GM20431 (cell line): ENCODE data around the gene TYMP.
"Not testable (repeated sequence)": the region's sequence is repeated elsewhere in the genome, so short reads cannot be mapped to it uniquely, and the experiment has no call there.

ENCODE experiments used
- in situ Hi-C: fragments of 300-500 bp; cut with MseI, MboI; formaldehyde crosslinking; loops from one replicate; pipeline ENCODE4 v1.15.0; 2020; ENCODE audit warnings: low sequenced_read_pairs; ENCODE audit not compliant: unreplicated experiment

The TYMP gene

GRCh38 chr22:50542416-50542927 is 12.7 kb upstream of the TYMP start:
- in situ Hi-C loops: no loop called here

GRCh38 chr22:50541667-50542026 is 11.8 kb upstream of the TYMP start:
- in situ Hi-C loops: not testable (repeated sequence)

DNA sequence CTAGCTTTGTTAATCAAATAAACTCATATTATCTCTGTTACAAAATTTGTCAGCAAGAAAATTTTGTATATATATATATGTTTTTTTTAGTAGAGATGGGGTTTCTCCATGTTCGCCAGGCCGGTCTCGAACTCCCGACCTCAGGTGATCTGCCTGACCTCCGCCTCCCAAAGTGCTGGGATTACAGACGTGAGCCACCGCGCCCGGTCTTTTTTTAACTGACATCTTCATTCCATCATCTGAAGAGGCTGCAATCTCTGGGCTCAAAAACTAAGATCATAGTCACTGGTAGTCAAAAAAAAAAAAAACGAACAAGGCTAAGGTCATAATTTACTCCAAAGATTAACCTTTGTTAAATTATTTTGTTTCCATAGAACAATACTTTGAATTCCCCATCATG is 10.6 kb upstream of the TYMP start:
- in situ Hi-C loops: no loop called here

DNA sequence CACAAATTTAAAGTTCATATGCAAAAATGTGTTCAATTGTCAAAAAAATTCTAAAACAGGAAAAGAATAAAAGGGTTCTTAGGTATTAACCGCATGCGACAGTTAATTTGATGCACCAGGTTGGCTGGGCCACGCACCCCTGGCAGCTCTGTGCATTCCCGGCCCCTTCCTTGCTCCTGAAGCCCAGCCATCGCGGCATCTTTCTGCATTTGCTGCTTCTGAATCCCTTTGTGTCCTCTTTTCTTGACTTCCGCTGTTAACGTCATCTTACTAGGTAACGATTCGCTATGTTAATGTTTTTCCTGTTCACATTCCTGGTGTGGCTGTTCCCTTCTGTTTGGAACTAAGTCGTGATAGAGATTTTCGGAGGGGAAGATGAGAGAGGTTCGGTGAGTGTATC is 8.0 kb upstream of the TYMP start:
- in situ Hi-C loops: no loop called here

DNA sequence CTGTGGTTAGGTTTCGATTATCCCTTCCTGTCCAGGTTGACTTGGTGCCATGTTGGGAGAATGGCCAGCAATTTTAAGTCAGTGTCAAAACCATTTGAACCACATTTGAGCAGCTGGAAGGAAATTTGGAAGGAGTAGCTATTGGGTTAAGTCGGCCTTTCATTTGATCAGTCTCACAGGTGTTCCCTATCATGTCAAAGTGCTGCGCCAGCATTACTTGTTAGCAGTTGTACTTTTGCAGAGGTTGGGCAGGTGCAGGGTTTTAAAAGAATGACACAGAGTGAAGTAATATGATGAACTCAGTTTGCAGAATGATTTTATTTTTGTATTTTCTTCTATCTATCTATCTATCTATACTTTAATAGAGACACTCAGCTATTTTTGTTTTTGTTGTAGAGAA is 6.4 kb upstream of the TYMP start:
- in situ Hi-C loops: no loop called here

DNA sequence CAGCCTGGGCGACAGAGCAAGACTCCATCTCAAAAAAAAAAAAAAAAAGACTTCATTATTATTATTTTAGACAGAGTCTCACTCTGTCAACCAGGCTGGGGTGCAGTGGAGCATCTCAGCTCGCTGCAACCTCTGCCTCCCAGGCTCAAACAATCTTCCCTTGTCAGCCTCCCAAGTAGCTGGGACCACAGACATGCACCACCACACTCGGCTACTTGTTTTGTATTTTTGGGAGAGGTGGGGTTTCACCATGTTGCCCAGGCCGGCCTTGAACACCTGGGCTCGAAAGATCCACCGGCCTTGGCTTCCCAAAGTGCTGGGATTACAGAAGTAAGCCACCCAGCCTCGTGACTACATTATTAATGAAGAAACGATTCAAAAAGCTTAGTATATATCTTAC is 5.3 kb upstream of the TYMP start:
- in situ Hi-C loops: no loop called here

GRCh38 chr22:50533856-50534711 is 4.3 kb upstream of the TYMP start:
- in situ Hi-C loops: not testable (repeated sequence)

- in situ Hi-C loops: no loop called here
Observed at GRCh38 chr22:50532824-50533796, 3.3 kb upstream of the TYMP start.

- in situ Hi-C loops: no loop called here
Observed at GRCh38 chr22:50531962-50532674, 2.3 kb upstream of the TYMP start.

- in situ Hi-C loops: no loop called here
Observed at GRCh38 chr22:50531546-50531961, 1.7 kb upstream of the TYMP start.

GRCh38 chr22:50530877-50531545 is 1.2 kb upstream of the TYMP start:
- in situ Hi-C loops: no loop called here

- in situ Hi-C loops: no loop called here
Observed at GRCh38 chr22:50530580-50530876, 716 bp upstream of the TYMP start.

DNA sequence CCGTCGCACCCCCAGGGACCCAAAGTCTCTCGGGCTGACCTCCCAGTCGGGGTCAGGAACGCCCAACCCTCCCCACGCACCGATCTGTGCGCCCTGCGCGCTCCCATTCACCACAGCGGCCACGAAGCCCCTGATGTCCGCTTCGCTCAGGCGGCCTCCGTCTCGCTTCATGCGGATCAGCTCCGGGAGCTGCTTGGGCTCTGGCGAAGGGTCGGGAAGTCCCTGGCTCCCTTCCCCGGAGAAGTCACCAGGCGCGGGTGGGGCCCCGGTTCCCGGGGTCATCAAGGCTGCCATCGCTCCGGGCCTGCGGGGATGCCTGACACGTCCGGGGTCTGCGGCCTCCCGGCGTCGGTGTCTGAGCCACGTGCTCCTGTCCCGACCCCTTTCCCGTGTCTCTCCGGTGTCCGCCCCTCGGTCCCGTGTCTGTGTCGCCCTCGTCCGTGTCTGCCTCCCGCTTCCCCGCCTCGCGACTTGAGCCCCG is 356 bp downstream of the TYMP start:
- in situ Hi-C loops: no loop called here

DNA sequence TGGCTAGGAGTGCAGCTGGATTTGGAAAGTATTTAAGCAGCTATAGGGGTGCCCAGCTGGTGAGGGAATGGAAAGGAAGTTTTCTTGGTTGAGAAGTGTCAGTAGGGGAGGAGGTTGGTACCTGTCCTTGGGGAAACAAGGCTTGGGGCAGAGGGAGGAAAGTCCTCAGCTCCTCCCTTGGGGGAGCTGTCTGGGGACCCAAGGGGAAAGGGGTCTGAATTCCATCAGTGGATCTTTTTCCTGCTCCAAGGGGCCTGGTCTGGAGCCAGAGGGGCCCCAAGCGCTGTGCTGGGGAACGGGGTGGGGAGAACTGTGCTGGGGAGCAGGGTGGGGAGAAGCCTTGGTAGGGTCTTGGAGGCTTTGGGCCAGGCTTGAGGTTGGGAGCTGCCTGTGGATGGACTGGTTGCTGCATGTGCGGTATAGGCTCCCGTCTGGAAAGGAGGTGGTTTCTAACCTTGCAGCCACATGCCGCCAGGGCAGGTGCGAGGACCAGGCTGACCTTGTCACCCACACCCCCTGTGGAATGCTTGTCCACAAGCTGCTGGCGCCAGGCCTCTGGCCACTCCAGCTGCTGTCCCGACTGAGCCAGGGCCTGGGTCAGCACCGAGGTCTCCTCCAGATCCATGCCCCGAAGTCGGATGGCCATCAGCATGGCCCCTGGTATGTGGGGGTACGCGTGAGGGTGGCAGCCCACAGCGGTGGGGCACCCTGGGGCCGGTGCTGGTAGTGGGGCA is 963 bp downstream of the TYMP start:
- in situ Hi-C loops: no loop called here

- in situ Hi-C loops: no loop called here
Observed at GRCh38 chr22:50527921-50528681, 1.7 kb downstream of the TYMP start.

- in situ Hi-C loops: no loop called here
Observed at GRCh38 chr22:50526834-50527801, 2.7 kb downstream of the TYMP start.

DNA sequence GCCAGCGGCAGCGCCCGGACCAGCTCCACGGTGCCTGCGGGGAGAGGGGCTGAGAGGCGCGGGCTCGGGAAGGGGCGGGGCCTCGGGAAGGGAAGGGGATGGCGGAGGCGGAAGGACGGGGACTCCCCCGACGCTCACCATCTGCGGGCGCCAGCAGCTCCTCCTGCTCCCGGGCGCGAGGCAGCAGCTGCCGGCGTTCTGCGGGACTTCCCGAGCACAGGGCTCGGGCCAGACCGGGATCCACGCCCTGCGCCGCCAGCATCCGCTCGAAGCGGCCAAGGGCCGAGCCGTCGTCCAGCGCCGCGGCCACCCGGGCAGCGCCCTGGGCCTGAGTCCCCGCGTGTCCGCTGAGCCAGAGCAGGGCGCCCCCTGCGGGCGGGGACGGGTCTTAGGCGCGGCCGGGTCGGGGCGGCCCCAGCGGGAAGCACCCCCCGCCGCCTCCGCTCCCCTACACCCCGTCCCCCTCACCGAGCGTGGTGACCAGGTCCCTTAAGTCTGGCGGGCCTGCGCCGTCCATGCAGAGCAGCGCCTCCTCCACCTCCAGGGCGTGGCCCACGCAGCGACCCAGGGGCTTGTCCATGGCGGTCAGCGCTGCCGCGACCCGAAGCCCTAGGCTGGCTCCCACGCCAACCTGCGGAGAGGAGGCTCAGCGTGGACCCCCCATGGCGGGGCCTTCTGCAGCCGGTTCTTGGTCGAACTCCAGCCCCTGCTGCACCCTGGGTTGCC is 3.5 kb downstream of the TYMP start:
- in situ Hi-C loops: no loop called here
